GM12878 (cell line): ENCODE data around the gene DHX34. TPM values are rescaled to one million over a fixed set of nuclear protein-coding genes. Genes with fewer than 3 reads are reported as not detected.

ENCODE experiments used
- ATAC-seq: fragments of 200-7000 bp; cut with Tn5 transposase; 3 replicates; pipeline ENCODE4 v1.9.1; 2020; ENCODE audit warnings: mild to moderate bottlenecking, moderate library complexity
- BruUV-seq: library from RNA; stranded (reverse); fragments of 400-500 nt; replicated peaks from 2 replicates; lab custom pipeline; 2021; lab: Mats Ljungman, UMichigan
- CTCF ChIA-PET: fragments of 300-600 bp; sonication (Branson Sonifier 250); formaldehyde crosslinking; extraction: SDS; loops from one replicate; lab custom pipeline; 2021; ENCODE audit warnings: inconsistent platforms; lab: Yijun Ruan, JAX
- POLR2A ChIA-PET: fragments of 350-600 bp; formaldehyde crosslinking; extraction: SDS; loops from one replicate; lab custom pipeline; 2021; ENCODE audit warnings: inconsistent platforms; lab: Charles Lee
- RAD21 ChIA-PET: fragments of 300-600 bp; sonication (Branson Sonifier 250); formaldehyde crosslinking; loops from one replicate; lab custom pipeline; 2023; ENCODE audit warnings: antibody characterized with exemption; ENCODE audit not compliant: unreplicated experiment; lab: Charles Lee
- SMC1A ChIA-PET: fragments of 300-600 bp; sonication (Branson Sonifier 250); formaldehyde crosslinking; loops from one replicate; lab custom pipeline; 2023; ENCODE audit not compliant: unreplicated experiment, uncharacterized antibody; lab: Charles Lee
- DNase-seq: peaks from one replicate; pipeline ENCODE4 v3.0.0-alpha.2; 2011; ENCODE audit warnings: low read depth, low spot score
- FAIRE-seq: peaks from 3 replicates; lab custom pipeline; 2011; peaks lifted over from hg19 to GRCh38; lab: Jason Lieb, UNC
- H2AFZ ChIP-seq: 2 replicates; pipeline ENCODE4 v1.6.0; 2011; ENCODE audit warnings: low read depth, low read length, control low read depth; ENCODE audit not compliant: control insufficient read depth
- H3K27ac ChIP-seq: 2 replicates; pipeline ENCODE4 v1.5.1; 2011; ENCODE audit warnings: control low read depth; ENCODE audit not compliant: control insufficient read depth, insufficient read depth
- H3K27me3 ChIP-seq, 2 experiments: replicated peaks in 1 of 2; 2 replicates each; pipeline versions ENCODE4 v1.6.0 to v1.6.1; 2011; ENCODE audit warnings: low read length in 1 of 2; ENCODE audit not compliant: control insufficient read depth in 2 of 2, insufficient read depth in 2 of 2
- H3K36me3 ChIP-seq, 2 experiments: 2 replicates each; pipeline ENCODE4 v1.5.1; 2011; ENCODE audit warnings: low read length in 1 of 2; ENCODE audit not compliant: control insufficient read depth in 2 of 2, insufficient read depth in 2 of 2
- H3K4me1 ChIP-seq: 2 replicates; pipeline ENCODE4 v1.6.1; 2011; ENCODE audit warnings: mild to moderate bottlenecking, low read length, moderate library complexity, mixed read lengths; ENCODE audit not compliant: control insufficient read depth, insufficient read depth
- H3K4me2 ChIP-seq: 2 replicates; pipeline ENCODE4 v1.6.0; 2011; ENCODE audit warnings: control low read depth; ENCODE audit not compliant: control insufficient read depth, insufficient read depth
- H3K4me3 ChIP-seq: fragments of 200-600 bp; sonication (generic); 2 replicates; pipeline ENCODE4 v1.5.1; 2016
- H3K79me2 ChIP-seq: 2 replicates; pipeline ENCODE4 v1.6.0; 2011; ENCODE audit warnings: low read length; ENCODE audit not compliant: control insufficient read depth, insufficient read depth
- H3K9ac ChIP-seq: 2 replicates; pipeline ENCODE4 v1.8.0; 2011; ENCODE audit warnings: low read length, control low read depth, mixed read lengths; ENCODE audit not compliant: control insufficient read depth, insufficient read depth
- H3K9me3 ChIP-seq: replicated peaks from 3 replicates; pipeline ENCODE4 v1.5.1; 2011; ENCODE audit warnings: mild to moderate bottlenecking, low read length; ENCODE audit not compliant: control insufficient read depth, insufficient read depth
- H4K20me1 ChIP-seq: 2 replicates; pipeline ENCODE4 v1.6.0; 2011; ENCODE audit not compliant: control insufficient read depth, insufficient read depth
- BCL3 ChIP-seq: IDR thresholded peaks from 2 replicates; pipeline ENCODE4 v1.6.1; 2011; ENCODE audit warnings: borderline replicate concordance, low read depth, mild to moderate bottlenecking, moderate library complexity, low read length; ENCODE audit not compliant: insufficient read depth, poor library complexity, severe bottlenecking
- CEBPB ChIP-seq, 2 experiments: fragments of 150-350 bp in 1 of 2; IDR thresholded peaks; 2 replicates each; pipeline ENCODE4 v1.6.1; 2012 to 2014; ENCODE audit warnings: low read depth in 2 of 2, low read length in 2 of 2, borderline replicate concordance in 1 of 2, inconsistent platforms in 1 of 2
- HDGF ChIP-seq: fragments of 450-650 bp; IDR thresholded peaks from 2 replicates; pipeline ENCODE4 v1.6.1; 2016; ENCODE audit warnings: antibody characterized with exemption
- NFYB ChIP-seq: IDR thresholded peaks from 2 replicates; pipeline ENCODE4 v1.6.1; 2011; ENCODE audit warnings: low read depth, mild to moderate bottlenecking, low read length, improper control_type of control experiment, moderate library complexity; ENCODE audit not compliant: insufficient read depth
- PKNOX1 ChIP-seq: fragments of 450-650 bp; IDR thresholded peaks from 2 replicates; pipeline ENCODE4 v1.6.1; 2016; ENCODE audit warnings: mild to moderate bottlenecking
- REST ChIP-seq: IDR thresholded peaks from 2 replicates; pipeline ENCODE4 v1.6.1; 2012; ENCODE audit warnings: mild to moderate bottlenecking, low read depth, low read length
- SP1 ChIP-seq: IDR thresholded peaks from one replicate; pipeline ENCODE4 v1.6.1; 2011; ENCODE audit warnings: low read depth, low read length
- ZNF274 ChIP-seq: IDR thresholded peaks from one replicate; pipeline ENCODE4 v1.8.0; 2011; ENCODE audit not compliant: insufficient read length, insufficient read depth
- WGBS: methylation state at CpG from one replicate; pipeline ENCODE4 v1.1.6; 2016; ENCODE audit warnings: low lambda C conversion rate; ENCODE audit not compliant: insufficient replicate concordance, insufficient coverage; ENCODE audit errors: missing lambda C conversion rate; 5-methylcytosine and 5-hydroxymethylcytosine counted together
- in situ Hi-C: fragments of 300-500 bp; cut with MboI; formaldehyde crosslinking; loops from 9 replicates; pipeline ENCODE4 v1.14.3; 2018; ENCODE audit warnings: mixed read lengths
- intact Hi-C: fragments of 100-400 bp; cut with micrococcal nuclease; formaldehyde crosslinking; loops from one replicate; pipeline ENCODE4 v1.14.2; 2022; ENCODE audit not compliant: unreplicated experiment
- polyA plus RNA-seq, 11 experiments: library from polyadenylated mRNA; depleted of rRNA in 4 of 11; unstranded in 6 of 11; stranded (reverse) in 5 of 11; fragments of >200 nt; fragmentation: Nextera tagmentation in 4 of 11; fragmentation: Illumina TruSeq in 1 of 11; extraction: Ambion mirVana in 4 of 11; extraction: Trizol in 1 of 11; gene quantifications; 1 replicate in 1 of 11; 2 replicates in 10 of 11; pipeline versions ENCODE4 v1.2.1 to v1.2.3, GENCODE V29; 2011 to 2016; ENCODE audit warnings: inconsistent platforms in 2 of 11, missing spikeins in 2 of 11, low read depth in 1 of 11
- total RNA-seq, 4 experiments: library from RNA; depleted of rRNA in 3 of 4; stranded (reverse); fragments of >200 nt in 3 of 4; fragmentation: Illumina TruSeq in 1 of 4; extraction: Trizol in 1 of 4; gene quantifications; 2 replicates each; pipeline versions ENCODE4 v1.2.1 to v1.2.3, GENCODE V29; 2013 to 2021
- TF ChIP-seq, protein P1 (sequence below): IDR thresholded peaks from 2 replicates; pipeline ENCODE4 v1.6.1; 2011; ENCODE audit warnings: mild to moderate bottlenecking, low read depth, low read length, moderate library complexity; ENCODE audit not compliant: insufficient replicate concordance

Gene DHX34
- total and polyA plus RNA-seq, 10 of the 15 experiments (the other 5 are each of a cell fraction or from before 2014, with no cell fraction given), result 0.19 to 16.9 (median 10.5) TPM

GRCh38 chr19:47428177-47428894, 79.2 kb downstream of the DHX34 start:
- Histone ChIP-seq H3K4me2 (peak overlapping the region; percentile 75), H3K79me2 (no peaks in the 10 kb centered on the region), H3K4me3 (0 out of 2 replicates have a peak overlapping the region, but pooled peaks have one; percentile 18), H3K27me3 (peaks cover 4 to 14% of the 10 kb centered on the region in 2 experiments), H4K20me1 (no peaks in the 10 kb centered on the region), H3K27ac (no peak overlapping the region), H3K9me3 (no peaks in the 10 kb centered on the region), H3K9ac (no peak overlapping the region; the same call in 1 of the 2 replicates), H3K36me3 (no peaks in the 10 kb centered on the region), H2AFZ (peak overlapping the region; percentile 16), H3K4me1 (peaks cover 9% of the 10 kb centered on the region)
- ChIA-PET POLR2A (interaction anchor here (1.2 kb wide), 1 partner anchor 135 kb away, joined by 3 read pairs; no protein-coding TSS in a partner anchor), SMC1A (interaction anchor here (0.6 to 1.9 kb wide), 13 partner anchors 8 to 278 kb away, joined by 3 to 12 read pairs (median 4); no protein-coding TSS in a partner anchor), RAD21 (interaction anchor here (0.6 to 2.4 kb wide), 12 partner anchors 8 to 295 kb away, joined by 3 to 19 read pairs (median 4); partner anchors contain the start of genes DHX34 and KPTN), CTCF (interaction anchor here (0.6 to 2.2 kb wide), 25 partner anchors 8 to 435 kb away, joined by 3 to 28 read pairs (median 5); partner anchors contain the start of genes DHX34, KPTN and NAPA)
- DNase-seq, result peak; percentile 75
- in situ Hi-C loops (loop anchor here (5.0 kb wide), 1 partner anchor 131 kb away; no protein-coding TSS in a partner anchor), intact Hi-C loops (loop anchor here (1.0 kb wide), 1 partner anchor 132 kb away; no protein-coding TSS in a partner anchor)
- TF ChIP-seq SP1 (peak; percentile 55), HDGF (peak; percentile 79; the same call in 1 of the 2 replicates), CEBPB (IDR thresholded peaks at IDR 0.05; ENCODE audit: borderline replicate concordance in 1 of 2, low read depth in 2 of 2, low read length in 2 of 2) (no peak), NFYB (no peak), REST (no peak), BCL3 (no peak), ZNF274 (no peak), PKNOX1 (peak; percentile 92)
- TF ChIP-seq, protein P1, sequence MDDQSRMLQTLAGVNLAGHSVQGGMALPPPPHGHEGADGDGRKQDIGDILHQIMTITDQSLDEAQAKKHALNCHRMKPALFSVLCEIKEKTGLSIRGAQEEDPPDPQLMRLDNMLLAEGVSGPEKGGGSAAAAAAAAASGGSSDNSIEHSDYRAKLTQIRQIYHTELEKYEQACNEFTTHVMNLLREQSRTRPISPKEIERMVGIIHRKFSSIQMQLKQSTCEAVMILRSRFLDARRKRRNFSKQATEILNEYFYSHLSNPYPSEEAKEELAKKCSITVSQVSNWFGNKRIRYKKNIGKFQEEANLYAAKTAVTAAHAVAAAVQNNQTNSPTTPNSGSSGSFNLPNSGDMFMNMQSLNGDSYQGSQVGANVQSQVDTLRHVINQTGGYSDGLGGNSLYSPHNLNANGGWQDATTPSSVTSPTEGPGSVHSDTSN, result peak; percentile 76
- peak; percentile 89 for ATAC-seq
- WGBS, result 6% methylated on average over 27 of the region's 27 CpGs
- peak; percentile 92 for FAIRE-seq
- no TSS peak for BruUV-seq
